Right lung (tissue), 10 donors: ENCODE measurements around the gene CDH15. TPM values are rescaled to one million over a fixed set of nuclear protein-coding genes. Genes with fewer than 3 reads are reported as not detected.

ENCODE experiments used
- DNase-seq, 2 donors: peaks; one replicate each; pipeline ENCODE4 v3.0.0-alpha.2; 2013
- long read RNA-seq, 8 donors: transcript quantifications; one replicate each; lab custom pipeline, GENCODE V29; 2026
- polyA plus RNA-seq, 5 donors: library from polyadenylated mRNA; unstranded; fragments of 120-200 nt; gene quantifications; one replicate each; pipeline versions ENCODE4 v1.2.1 to v1.2.3, GENCODE V29; 2013; ENCODE audit warnings: inconsistent platforms in 1 of 5, low replicate concordance in 1 of 5; ENCODE audit not compliant: insufficient read length in 5 of 5, insufficient read depth in 1 of 5

CDH15 gene, protein sequence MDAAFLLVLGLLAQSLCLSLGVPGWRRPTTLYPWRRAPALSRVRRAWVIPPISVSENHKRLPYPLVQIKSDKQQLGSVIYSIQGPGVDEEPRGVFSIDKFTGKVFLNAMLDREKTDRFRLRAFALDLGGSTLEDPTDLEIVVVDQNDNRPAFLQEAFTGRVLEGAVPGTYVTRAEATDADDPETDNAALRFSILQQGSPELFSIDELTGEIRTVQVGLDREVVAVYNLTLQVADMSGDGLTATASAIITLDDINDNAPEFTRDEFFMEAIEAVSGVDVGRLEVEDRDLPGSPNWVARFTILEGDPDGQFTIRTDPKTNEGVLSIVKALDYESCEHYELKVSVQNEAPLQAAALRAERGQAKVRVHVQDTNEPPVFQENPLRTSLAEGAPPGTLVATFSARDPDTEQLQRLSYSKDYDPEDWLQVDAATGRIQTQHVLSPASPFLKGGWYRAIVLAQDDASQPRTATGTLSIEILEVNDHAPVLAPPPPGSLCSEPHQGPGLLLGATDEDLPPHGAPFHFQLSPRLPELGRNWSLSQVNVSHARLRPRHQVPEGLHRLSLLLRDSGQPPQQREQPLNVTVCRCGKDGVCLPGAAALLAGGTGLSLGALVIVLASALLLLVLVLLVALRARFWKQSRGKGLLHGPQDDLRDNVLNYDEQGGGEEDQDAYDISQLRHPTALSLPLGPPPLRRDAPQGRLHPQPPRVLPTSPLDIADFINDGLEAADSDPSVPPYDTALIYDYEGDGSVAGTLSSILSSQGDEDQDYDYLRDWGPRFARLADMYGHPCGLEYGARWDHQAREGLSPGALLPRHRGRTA
- 10 to 100 TPM in 1 of 5 donors, under 1 TPM in 4; 0.10 to 10.6 (median 0.37) TPM for polyA plus RNA-seq
- long read RNA-seq, donor 1: 0 reads
- long read RNA-seq, donor 2: 0 reads
- long read RNA-seq, donor 3: 0 reads
- long read RNA-seq, donor 4: 0 reads
- long read RNA-seq, donor 5: 0 reads
- long read RNA-seq, donor 6: 0 reads
- long read RNA-seq, donor 7: 0 reads
- long read RNA-seq, donor 8: 0 reads

DNA sequence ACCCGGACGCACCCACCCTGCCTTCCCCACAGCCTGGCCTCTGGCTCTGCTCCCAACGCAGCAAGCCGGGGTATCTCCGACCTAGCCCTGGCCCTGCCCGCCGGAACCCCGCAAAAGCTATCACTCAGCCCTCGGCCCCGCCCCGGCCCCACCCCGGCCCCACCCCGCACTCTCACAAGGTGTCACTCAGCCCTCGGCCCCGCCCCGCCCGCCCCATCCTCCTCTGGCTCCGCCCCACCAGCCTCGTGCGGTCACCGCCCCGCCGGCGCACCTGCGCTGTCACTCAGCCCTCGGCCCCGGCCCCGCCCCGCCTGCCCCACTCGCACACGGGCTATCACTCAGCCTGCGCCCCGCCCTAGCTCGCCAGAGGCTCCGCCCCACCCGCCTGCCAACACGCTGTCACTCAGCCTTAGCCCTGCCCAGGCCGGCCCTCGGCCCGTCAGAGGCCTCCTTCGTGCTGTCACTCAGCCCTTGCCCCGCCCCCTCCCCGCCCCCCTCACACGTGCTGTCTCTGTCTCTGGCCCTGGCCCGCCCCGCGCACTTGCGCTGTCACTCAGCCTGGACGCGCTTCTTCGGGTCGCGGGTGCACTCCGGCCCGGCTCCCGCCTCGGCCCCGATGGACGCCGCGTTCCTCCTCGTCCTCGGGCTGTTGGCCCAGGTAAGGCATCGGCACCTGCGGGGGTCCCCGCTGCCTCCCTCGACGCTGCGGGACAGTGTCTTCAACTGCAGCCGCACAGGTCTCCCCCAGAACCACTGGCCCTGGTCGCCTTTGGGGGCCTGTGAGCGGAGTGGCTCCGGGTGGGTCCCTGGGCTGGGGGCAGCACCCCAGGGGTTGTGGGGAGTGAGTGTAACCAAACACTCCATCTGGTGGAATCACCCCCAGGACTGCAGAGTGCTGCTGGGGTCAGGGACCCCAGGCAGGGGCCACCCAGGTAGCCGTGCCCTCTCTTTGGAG, at the start of gene CDH15:
Gene CDH15 (plus strand): TSS at position 533 of the 955 bp plus-strand sequence. CDS start 84 bp downstream, at position 617.
- peak; percentile 81 to 84 for DNase-seq

DNA sequence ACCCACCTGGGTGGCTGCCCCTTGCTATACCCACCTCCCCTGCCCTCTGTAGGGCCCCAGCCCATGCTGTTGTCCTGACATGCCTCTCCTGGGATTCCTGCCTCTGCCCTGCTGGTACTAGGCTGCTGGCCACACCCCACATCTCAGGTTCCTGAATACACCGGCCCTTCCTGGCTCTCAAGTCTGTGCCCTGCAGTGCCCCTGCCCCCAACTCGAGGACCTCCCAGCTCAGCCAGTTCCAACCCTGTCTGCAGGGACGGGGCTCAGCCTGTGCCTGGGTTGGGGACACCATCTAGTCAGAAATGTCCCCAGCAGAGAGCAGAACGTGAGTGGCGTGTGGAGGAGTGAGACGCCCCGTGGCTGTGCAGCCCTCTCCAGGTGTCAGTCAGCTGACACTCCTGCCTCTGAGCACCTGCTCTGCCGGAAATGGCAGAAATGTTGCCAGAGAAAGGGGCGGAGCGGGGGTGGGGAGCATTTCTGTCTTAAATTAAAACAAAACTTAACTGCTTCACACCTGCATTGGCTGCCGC, 49.2 kb upstream of the CDH15 start:
- peak; percentile 25 to 57 for DNase-seq

DNA sequence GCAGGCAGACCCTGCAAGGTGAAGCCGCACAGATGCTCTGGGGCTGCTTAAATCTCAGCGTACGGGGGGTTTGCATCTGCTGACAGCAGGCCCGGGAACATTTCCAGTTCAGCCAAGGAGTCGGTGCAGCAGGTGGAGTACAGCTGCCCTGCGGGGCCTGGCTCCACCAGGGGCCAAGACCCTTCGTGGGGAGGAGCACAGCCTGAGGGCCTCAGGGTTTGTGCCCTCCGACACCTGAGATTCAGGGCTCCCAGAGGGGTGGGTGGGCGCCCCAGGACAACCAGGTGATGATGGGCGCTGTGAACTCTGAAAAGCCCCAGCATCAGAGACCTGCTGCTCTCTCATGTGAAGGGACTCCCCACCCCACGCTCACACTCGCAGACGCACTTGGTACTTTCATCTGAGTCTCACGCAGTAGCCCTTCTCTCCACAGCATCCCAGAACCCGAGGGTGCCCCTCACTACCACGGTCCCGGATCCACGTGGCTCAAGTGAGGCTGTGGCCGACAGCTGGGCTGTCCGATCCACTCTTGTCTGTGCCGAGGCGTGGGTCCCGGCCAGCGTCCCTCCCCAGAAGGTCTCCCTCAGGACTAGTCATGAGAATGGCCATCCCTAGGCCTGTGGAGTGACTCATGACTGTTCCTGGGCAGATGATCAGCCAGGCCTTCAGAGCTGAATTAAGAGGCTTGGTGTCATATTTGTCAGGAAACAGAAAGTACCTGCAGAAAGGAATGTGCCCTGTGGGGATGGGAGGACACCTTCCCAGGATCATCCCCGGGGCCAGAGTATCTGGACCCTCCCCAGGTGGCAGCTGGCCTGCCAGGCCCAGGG, 48.3 kb upstream of the CDH15 start:
- no peak for DNase-seq

DNA sequence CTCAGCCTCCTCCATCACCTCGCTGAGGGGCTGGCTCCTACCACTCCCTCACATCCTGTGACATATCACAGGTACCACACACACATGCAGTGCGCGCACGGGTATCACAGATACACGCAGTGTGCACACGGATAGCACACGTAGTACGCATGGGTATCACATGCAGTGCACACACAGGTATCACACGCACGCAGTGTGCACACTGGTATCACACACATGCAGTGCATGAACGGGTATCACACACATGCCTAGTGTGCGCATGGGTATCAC, 47.8 kb upstream of the CDH15 start:
- DNase-seq: no peak

DNA sequence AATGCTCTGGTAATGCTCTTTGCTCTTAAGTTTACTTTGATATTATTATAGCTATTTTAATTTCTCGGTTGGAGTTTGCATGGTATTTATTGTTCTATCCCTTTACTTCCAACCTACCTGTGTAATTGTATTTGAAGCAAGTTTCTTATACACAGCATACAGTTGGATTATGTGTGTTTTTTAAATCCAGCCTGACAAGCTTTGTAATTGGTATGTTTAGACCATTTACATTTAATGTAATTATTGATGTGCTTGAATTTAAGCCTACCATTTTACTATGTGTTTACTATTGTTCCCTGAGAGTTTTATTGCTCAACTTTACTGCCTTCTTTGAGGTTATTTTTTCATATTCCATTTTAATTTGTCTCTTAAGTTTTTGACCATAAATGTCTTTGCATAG, 42.2 kb upstream of the CDH15 start:
- DNase-seq: no peak

DNA sequence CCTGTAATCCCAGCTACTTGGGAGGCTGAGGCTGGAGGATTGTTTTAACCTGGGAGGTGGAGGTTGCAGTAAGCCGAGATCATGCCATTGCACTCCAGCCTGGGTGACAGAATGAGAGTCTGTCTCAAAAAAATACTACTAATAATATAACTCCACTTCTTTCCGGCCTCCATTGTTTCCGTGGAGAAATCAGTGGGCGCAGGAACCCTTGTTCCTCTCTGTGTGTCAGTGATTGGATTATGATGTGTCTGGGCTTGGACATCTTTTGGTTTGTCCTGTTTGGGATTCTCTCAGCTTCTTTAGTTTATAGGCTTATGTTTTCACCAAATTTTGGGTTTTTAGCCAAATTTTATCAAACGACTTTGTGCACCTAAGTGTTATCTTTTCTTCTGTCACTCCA, 41.1 kb upstream of the CDH15 start:
- DNase-seq: no peak

DNA sequence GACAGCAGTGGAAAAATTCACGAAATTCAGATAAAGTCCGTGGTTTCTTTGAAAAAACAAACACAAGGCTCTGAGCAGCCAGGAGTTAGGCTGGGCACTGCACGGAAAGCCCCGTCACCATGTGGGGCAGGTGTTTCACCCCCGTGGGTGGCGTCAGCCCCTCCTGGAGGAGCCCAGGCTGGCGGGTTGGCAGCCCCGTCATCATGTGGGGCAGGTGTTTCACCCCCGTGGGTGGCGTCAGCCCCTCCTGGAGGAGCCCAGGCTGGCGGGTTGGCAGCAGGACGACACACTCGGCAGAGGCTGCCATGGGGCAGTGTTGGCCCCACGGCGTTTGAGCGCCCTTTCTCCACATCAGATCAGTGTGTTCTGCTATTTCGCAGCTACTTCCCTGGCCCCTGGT, 39.8 kb upstream of the CDH15 start:
- DNase-seq: no peak

DNA sequence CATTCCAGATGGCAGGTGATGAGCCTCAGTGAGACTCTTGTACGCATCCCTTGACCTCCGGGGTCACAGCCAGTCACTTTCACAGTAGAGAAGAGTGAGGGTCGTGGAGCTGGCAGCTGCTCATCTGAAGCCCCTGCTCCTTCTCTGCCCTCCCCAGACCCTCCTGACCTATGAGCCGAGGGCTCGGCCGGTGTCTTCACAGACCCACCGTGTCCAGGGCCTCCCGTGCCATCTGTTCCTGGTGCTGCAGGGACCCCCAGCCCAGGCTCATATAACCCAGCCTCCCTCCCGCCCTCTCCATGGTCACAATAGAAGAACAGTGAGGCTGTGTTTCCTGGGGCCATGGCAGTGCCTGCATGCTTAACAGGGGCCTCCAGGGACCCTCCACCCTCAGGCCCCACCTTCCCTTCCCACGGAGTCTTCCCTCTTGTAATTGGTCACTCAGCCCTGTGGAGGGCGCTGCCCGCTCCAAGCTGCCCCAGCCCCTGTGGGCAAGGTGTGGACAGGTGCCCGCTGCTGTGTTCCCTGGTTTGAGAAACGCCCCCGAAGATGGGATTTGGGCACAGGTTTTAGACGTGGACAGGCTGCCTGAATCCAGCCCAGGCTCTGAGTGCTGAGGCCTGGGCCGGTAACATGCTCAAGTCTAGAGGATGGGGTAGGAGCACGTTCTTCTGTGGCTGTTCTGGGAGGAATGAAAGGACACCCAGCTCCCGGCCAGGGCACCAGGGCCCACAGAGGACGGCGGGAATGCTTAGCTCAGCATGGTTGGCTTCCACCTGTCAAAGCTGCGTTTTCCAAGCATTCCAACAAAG, 39.1 kb upstream of the CDH15 start:
- no peak for DNase-seq

DNA sequence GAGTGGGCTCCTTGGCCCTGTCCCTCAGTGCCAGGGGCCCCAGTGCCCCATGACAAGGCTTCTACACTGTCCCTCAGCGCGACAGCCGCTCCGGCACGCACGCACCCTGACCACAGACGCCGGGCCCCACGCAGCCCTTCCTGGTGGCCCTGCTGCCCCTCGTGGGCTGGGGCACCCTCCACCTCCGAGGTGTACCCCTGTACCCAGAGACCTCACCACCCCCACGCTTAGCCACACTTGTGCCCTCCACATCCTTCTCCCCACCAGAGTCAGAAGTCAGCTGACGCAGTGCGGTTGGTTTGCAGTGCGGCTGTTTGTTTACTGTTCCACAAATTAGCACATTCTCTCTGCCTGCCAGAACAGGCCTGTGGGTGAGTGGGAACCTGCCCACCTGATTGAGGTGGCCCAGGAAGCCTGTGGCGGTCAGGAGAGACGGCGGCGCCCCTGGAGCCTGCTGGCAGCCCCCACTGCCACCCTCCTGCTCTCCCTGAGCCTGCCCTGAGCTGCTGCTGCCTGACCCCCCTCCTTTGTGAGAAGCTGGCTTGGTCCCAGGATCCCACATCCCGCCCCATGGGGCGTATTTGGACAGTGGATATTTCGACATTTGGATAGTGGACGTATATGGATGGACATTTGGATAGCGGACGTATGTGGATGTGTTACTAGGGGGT, 38.0 kb upstream of the CDH15 start:
- DNase-seq: no peak

DNA sequence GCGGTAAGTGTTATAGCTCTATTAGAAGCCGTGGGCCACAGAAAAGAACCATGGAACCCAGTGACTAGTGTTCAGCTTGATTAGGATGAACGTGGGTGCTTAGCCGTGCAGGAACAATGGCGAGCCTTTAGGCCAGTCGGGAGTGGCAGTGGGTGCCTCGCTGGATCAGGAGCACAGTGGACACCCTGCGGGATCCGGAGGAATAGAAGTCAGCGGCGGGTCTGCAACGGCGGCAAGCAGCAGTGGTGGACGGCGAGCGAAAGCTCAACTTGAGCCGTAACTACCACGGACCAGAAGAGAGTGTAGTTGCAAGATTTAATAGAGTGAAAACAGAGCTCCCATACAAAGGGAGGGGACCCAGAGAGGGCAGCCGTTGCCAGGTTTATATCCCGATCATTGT, 37.3 kb upstream of the CDH15 start:
- no peak for DNase-seq

DNA sequence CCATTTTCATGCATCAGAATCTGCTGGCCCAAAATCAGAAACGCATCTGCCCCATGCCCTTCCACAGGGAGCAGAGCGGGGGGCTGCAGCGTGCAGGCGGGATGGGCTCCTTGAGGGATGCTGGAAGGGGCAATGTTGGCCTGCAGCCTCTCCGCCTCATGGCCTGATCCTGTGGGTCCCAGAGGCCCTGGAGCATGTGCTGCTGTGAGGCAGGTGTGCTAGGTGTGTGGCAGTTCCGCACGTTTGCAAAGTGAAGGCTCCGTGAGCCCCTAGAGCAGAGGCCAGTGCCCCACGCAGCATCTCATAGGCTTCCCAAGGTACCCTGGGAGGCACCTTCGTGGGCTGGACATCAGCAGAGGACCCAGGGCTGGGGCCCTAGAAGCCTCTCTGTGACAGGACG, 36.4 kb upstream of the CDH15 start:
- no peak for DNase-seq

DNA sequence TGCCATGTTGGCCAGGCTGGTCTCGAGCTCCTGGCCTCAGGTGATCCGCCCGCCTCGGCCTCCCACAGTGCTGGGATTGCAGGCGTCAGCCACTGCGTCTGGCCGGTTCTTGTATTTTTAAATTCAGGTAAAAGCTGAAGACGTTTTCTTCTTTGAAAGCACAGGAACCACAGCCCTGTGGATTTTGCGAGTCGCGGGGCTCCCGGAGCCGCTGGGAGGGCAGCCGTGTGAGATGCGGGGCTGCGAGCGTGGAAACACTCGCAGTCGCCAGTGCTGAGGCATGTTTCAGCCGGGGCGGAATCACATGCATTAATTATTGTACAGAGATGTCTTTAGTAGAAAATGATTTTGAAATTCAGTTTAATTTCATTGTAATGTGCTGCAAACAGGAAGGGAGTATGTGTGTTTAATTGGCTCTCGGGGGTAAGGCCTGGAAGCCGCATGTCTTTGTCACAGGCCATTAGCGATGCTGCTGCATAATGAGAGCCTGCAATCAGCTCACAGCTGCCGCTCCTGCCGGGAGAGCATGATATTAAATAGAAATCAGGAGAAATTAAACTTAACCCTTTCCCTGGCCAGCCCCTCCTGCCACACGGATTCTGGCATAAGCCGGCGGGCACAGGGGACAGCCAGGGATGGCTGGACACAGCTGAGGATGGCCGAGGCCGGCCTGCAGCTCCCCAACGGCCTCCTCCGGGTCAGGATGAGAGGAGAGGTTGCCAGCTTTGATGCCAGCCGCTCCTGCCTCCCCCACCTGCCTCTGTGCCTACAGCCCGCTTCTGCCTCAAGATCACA, 35.4 kb upstream of the CDH15 start:
- no peak for DNase-seq

DNA sequence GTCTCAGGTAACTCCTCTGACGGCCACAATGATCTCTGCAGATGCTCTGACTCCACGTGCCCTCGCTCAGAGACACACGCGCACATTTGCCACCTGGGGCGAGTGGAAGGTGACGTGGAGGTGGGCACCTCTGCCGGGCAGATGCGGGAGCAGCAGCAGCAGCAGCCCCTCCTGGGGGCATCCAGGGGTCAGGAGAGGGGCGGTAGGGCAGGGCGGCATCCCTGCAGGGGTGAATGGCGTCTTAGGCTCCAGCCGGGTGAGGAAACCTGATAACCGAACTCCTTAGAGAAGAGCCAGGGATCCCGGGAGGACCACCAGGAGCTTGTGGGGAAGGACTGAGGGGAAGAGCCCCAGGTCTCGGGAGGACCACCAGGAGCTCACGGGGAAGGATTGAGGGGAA, 34.6 kb upstream of the CDH15 start:
- DNase-seq: no peak

DNA sequence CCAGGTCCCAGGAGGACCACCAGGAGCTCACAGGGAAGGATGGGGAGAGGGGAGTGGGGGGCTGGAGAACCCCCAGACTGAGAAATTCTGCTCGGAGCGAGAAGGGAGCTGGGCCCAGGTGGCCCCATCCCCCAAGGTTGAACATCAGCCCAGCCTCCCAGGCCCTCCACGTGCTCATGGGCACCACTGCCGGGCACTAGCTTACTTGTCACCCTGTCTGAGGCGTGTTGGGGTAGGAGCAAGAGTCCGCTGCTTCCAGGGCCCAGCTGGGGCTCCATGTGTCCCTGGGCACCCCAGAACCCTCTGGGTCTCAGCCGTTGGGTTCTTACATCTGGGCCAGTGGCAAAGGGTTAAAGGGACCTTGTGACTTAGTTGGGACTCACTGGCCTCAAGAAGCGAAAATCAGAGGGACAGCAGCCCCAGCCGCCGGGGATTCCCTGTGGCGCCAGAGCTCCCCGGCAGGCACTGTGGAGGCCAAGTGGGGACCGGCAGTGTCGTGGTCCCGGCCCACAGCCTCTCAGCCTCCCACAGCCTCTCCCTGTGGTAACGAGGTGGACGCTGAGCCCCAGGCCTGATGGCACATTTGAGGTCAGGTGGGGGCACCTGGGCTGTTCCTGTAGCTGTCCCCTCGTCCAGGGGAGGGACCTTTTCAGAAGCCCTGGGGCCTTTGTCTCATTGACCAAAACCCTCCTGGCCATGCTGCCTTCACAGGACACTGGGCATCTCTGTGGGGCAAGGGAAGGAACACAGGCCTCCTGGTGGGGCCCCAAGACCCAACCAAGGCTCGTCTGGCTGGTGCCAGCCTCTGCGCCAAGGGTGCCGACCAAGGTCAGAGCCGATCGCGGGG, 33.7 kb upstream of the CDH15 start:
- no peak for DNase-seq

DNA sequence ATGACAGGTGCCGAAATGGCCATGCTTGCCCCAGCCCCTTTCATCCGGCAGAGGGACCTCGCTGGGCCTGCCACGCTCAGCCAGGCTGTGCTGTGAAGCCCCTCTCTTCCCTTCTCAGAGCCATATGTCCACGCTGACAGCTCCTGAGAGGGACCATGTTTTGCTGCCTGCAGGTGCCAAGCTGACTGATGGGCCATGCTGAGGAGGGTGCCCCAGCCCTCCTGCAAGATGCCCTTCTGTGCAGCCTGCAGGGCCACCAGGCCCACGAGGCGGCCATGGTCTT, 33.1 kb upstream of the CDH15 start:
- no peak for DNase-seq

DNA sequence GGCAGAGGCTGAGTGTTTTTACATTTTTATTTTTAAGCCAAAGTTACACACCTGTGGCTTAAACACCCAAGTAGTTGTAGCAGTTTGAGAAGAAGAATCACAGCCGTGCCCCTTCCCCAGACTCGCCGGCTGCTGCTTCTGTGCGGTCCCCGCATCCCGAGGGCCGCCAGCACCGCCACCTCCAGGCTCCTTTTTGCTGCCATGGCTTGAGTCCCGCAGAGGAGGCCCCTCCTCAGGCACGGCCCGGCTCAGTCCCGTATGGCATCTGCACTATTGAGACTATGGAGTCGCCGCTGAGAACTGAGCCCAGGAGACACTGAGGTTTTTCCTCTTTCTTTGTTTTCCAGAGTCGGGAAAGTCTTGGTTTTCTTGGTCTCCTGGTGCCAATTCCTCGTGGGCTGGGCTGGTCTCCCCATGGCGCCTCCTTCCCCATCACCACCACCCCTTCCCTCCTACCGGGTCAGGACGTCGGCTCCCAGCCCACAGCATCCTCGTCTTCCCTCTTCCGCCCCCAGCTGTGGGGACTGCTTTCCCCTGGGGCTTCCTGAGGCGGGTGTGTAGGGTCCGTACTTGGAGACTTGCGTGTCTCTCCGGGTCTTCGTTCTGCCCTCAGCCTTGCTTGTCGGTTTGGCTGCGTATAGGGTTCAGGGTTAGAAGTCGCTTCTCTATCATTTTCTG, 32.6 kb upstream of the CDH15 start:
- no peak for DNase-seq

DNA sequence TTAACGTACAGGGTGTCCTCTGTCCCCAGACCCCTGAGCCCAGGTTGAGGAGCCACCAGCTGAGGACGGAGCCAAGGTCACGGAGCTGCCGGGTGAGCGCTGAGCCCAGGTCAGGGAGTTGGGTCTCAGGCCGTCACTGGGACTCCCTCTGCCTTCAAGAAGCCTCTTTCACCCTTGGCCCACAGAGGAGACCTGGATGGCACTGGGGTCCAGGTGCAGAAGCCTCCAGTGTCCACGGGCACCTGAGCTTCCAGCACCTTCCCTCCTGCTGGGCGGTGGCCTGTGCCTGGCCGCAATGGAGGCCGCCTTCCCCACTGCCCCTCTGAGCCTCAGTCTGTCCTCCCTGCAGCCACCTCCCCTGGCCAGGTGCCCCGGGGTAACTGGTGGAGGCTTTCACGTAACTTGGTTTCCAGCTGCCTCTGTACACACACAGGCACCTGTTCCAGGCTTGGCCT, 31.6 kb upstream of the CDH15 start:
- DNase-seq: no peak
